SK-N-SH treated with all-trans-retinoic acid at 6 μM for 48 hours (cell line): ENCODE measurements around the gene MCAT.

ENCODE experiments used
- ATAC-seq: fragments of 200-7000 bp; cut with Tn5 transposase; 3 replicates; pipeline ENCODE4 v1.9.1; 2020; ENCODE audit warnings: mild to moderate bottlenecking, moderate library complexity
- ARNTL ChIP-seq: fragments of 450-650 bp; formaldehyde crosslinking; IDR thresholded peaks from 2 replicates; pipeline ENCODE4 v1.5.0; 2020; ENCODE audit warnings: low read depth, mild to moderate bottlenecking, moderate library complexity, borderline replicate concordance
- BACH2 ChIP-seq: fragments of 250-450 bp; sonication (Bioruptor Pico); IDR thresholded peaks from 2 replicates; pipeline ENCODE4 v1.9.0; 2021; ENCODE audit warnings: mild to moderate bottlenecking, borderline replicate concordance
- CSRNP3 ChIP-seq: fragments of 250-450 bp; sonication (Bioruptor Pico); IDR thresholded peaks from 2 replicates; pipeline ENCODE4 v1.5.1; 2021; ENCODE audit warnings: mild to moderate bottlenecking, moderate library complexity
- ESRRG ChIP-seq: fragments of 250-450 bp; sonication (Bioruptor Pico); IDR thresholded peaks from 2 replicates; pipeline ENCODE4 v1.6.1; 2021; ENCODE audit warnings: mild to moderate bottlenecking
- GLIS3 ChIP-seq: fragments of 250-450 bp; sonication (Bioruptor Pico); IDR thresholded peaks from 2 replicates; pipeline ENCODE4 v1.5.0; 2020; ENCODE audit warnings: mild to moderate bottlenecking, moderate library complexity
- ISL1 ChIP-seq: fragments of 250-450 bp; sonication (Bioruptor Pico); IDR thresholded peaks from 2 replicates; pipeline ENCODE4 v2.1.2; 2022; ENCODE audit warnings: mild to moderate bottlenecking, moderate library complexity
- OSR1 ChIP-seq: fragments of 250-450 bp; sonication (Bioruptor Pico); IDR thresholded peaks from 2 replicates; pipeline ENCODE4 v1.8.0; 2022; ENCODE audit warnings: moderate library complexity, mild to moderate bottlenecking, inconsistent platforms
- PPARA ChIP-seq: fragments of 250-450 bp; sonication (Bioruptor Pico); IDR thresholded peaks from 2 replicates; pipeline ENCODE4 v1.5.0; 2020; ENCODE audit warnings: mild to moderate bottlenecking, borderline replicate concordance
- RARB ChIP-seq: fragments of 250-450 bp; sonication (Bioruptor Pico); IDR thresholded peaks from 2 replicates; pipeline ENCODE4 v1.8.0; 2021; ENCODE audit warnings: mild to moderate bottlenecking, moderate library complexity
- SNAI2 ChIP-seq: fragments of 250-450 bp; sonication (Bioruptor Pico); IDR thresholded peaks from 2 replicates; pipeline ENCODE4 v1.5.0; 2020; ENCODE audit warnings: mild to moderate bottlenecking, moderate library complexity
- TCF4 ChIP-seq: fragments of 250-450 bp; sonication (Bioruptor Pico); IDR thresholded peaks from 2 replicates; pipeline ENCODE4 v1.8.0; 2021; ENCODE audit warnings: mild to moderate bottlenecking, moderate library complexity, borderline replicate concordance
- TOX ChIP-seq: fragments of 250-450 bp; sonication (Bioruptor Pico); IDR thresholded peaks from 2 replicates; pipeline ENCODE4 v1.8.0; 2021; ENCODE audit warnings: mild to moderate bottlenecking, moderate library complexity, borderline replicate concordance
- TSHZ2 ChIP-seq: fragments of 250-450 bp; sonication (Bioruptor Pico); IDR thresholded peaks from 2 replicates; pipeline ENCODE4 v1.5.0; 2020; ENCODE audit warnings: mild to moderate bottlenecking, moderate library complexity
- ZC3H10 ChIP-seq: fragments of 250-450 bp; sonication (Bioruptor Pico); IDR thresholded peaks from 2 replicates; pipeline ENCODE4 v1.5.1; 2021; ENCODE audit warnings: mild to moderate bottlenecking, moderate library complexity
- ZFP3 ChIP-seq: fragments of 250-450 bp; sonication (Bioruptor Pico); IDR thresholded peaks from 2 replicates; pipeline ENCODE4 v1.5.0; 2020; ENCODE audit warnings: mild to moderate bottlenecking, moderate library complexity
- ZFP30 ChIP-seq: fragments of 450-650 bp; formaldehyde crosslinking; IDR thresholded peaks from 2 replicates; pipeline ENCODE4 v1.5.0; 2022; ENCODE audit warnings: mild to moderate bottlenecking, moderate library complexity
- ZNF565 ChIP-seq: fragments of 450-650 bp; formaldehyde crosslinking; conservative IDR thresholded peaks from 2 replicates; pipeline ENCODE4 v1.5.0; 2020; ENCODE audit warnings: low read depth, mild to moderate bottlenecking, moderate library complexity
- ZNF70 ChIP-seq: fragments of 450-650 bp; formaldehyde crosslinking; IDR thresholded peaks from 2 replicates; pipeline ENCODE4 v1.5.0; 2020; ENCODE audit warnings: mild to moderate bottlenecking, moderate library complexity
- ZNF8 ChIP-seq: fragments of 450-650 bp; formaldehyde crosslinking; IDR thresholded peaks from 2 replicates; pipeline ENCODE4 v1.5.0; 2020; ENCODE audit warnings: mild to moderate bottlenecking, moderate library complexity
- TF ChIP-seq, protein P1 (sequence below): fragments of 250-450 bp; sonication (Bioruptor Pico); IDR thresholded peaks from 2 replicates; pipeline ENCODE4 v1.8.0; 2021; ENCODE audit warnings: low read depth, mild to moderate bottlenecking, moderate library complexity, borderline replicate concordance
- TF ChIP-seq, protein P2 (sequence below): fragments of 250-450 bp; sonication (Bioruptor Pico); IDR thresholded peaks from 2 replicates; pipeline ENCODE4 v1.5.1; 2020; ENCODE audit warnings: low read depth, mild to moderate bottlenecking, moderate library complexity

Gene MCAT

GRCh38 chr22:43160497-43161126, 17.4 kb upstream of the MCAT start:
- no peak for ATAC-seq
- TF ChIP-seq ISL1 (CRISPR knock-in tag): no peak
- TF ChIP-seq PPARA: no peak
- TF ChIP-seq, protein P1, sequence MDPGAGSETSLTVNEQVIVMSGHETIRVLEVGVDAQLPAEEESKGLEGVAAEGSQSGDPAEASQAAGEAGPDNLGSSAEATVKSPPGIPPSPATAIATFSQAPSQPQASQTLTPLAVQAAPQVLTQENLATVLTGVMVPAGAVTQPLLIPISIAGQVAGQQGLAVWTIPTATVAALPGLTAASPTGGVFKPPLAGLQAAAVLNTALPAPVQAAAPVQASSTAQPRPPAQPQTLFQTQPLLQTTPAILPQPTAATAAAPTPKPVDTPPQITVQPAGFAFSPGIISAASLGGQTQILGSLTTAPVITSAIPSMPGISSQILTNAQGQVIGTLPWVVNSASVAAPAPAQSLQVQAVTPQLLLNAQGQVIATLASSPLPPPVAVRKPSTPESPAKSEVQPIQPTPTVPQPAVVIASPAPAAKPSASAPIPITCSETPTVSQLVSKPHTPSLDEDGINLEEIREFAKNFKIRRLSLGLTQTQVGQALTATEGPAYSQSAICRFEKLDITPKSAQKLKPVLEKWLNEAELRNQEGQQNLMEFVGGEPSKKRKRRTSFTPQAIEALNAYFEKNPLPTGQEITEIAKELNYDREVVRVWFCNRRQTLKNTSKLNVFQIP: no peak
- no peak for TF ChIP-seq RARB (CRISPR knock-in tag)
- peak; percentile 80 for TF ChIP-seq ZFP3 (CRISPR knock-in tag)
- no peak for TF ChIP-seq OSR1 (CRISPR knock-in tag)

DNA sequence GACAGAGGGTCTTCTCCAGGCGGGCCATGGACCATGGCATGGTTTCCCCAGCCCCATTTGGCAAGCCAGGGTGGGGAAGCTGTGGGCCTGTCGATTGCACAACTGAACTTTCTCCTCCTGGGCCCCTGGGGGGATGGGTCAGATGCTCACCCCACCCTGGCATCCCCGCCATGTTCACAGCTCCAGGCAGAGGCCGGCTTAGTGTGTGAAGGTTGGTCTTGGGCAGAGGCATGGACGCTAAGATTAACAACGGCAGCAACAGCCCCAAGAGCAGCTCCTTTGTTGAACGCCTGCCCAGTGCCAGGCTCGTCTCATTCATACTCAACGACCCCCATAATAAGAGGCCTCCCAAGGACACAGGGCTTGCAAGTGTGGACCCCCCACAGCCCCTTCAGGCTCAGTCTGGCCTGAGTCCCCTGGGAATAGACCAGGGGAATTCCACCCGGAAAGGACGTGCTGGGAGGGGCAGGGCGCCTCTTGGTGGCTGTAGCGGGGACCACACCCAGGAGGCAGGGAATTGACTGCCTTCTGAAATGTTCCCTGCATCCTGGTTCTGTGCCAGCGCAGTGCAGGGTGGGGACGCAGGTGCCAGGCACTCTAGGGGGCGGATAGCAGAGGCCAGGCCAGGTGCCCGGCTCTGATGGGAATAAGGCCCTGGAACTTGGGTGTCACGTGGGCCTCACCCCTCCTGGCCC, 16.4 kb upstream of the MCAT start:
- TF ChIP-seq GLIS3 (no peak), TOX (CRISPR knock-in tag) (no peak), ARNTL (no peak), OSR1 (CRISPR knock-in tag) (no peak), SNAI2 (CRISPR knock-in tag) (no peak), ZNF70 (no peak), ZFP30 (CRISPR knock-in tag) (no peak), CSRNP3 (CRISPR knock-in tag) (no peak)
- TF ChIP-seq, protein P1: no peak
- TF ChIP-seq, protein P2, sequence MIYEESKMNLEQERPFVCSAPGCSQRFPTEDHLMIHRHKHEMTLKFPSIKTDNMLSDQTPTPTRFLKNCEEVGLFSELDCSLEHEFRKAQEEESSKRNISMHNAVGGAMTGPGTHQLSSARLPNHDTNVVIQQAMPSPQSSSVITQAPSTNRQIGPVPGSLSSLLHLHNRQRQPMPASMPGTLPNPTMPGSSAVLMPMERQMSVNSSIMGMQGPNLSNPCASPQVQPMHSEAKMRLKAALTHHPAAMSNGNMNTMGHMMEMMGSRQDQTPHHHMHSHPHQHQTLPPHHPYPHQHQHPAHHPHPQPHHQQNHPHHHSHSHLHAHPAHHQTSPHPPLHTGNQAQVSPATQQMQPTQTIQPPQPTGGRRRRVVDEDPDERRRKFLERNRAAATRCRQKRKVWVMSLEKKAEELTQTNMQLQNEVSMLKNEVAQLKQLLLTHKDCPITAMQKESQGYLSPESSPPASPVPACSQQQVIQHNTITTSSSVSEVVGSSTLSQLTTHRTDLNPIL (CRISPR knock-in tag): no peak
- no peak; the same call in 2 of the 3 replicates for ATAC-seq

- ATAC-seq: no peak
- TF ChIP-seq ZNF8 (CRISPR knock-in tag) (no peak), TSHZ2 (CRISPR knock-in tag) (no peak), ZNF565 (CRISPR knock-in tag) (no peak), ZFP30 (CRISPR knock-in tag) (no peak), TCF4 (CRISPR knock-in tag) (no peak), SNAI2 (CRISPR knock-in tag) (no peak), OSR1 (CRISPR knock-in tag) (no peak), RARB (CRISPR knock-in tag) (no peak), ESRRG (no peak), BACH2 (CRISPR knock-in tag) (no peak), GLIS3 (no peak), ZC3H10 (CRISPR knock-in tag) (no peak), ZFP3 (CRISPR knock-in tag) (no peak), ISL1 (CRISPR knock-in tag) (no peak), PPARA (no peak)
Observed at GRCh38 chr22:43158778-43159483, 15.7 kb upstream of the MCAT start.
